H1 (cell line): ENCODE measurements around the gene ALLC. TPM values are rescaled to one million over a fixed set of nuclear protein-coding genes. Genes with fewer than 3 reads are reported as not detected.
A peak's percentile ranks its signal among the peaks of the same experiment; 100 is the strongest.

Source experiments
- CTCF ChIA-PET: fragments of 300-600 bp; sonication (Branson Sonifier 250); formaldehyde crosslinking; loops from one replicate; lab custom pipeline; 2021; ENCODE audit not compliant: partially characterized antibody; lab: Charles Lee
- POLR2A ChIA-PET: fragments of 300-600 bp; sonication (Branson Sonifier 250); formaldehyde crosslinking; loops from one replicate; lab custom pipeline; 2021; ENCODE audit warnings: inconsistent platforms; ENCODE audit not compliant: partially characterized antibody; lab: Charles Lee
- DNase-seq, 2 experiments: peaks; one replicate each; pipeline versions ENCODE4 v3.0.0 to v3.0.0-alpha.2; 2010 to 2022; ENCODE audit warnings: low spot score in 2 of 2, low read depth in 1 of 2, mixed read lengths in 1 of 2
- FAIRE-seq: peaks from 2 replicates; lab custom pipeline; 2011; peaks lifted over from hg19 to GRCh38; lab: Jason Lieb, UNC
- H2AFZ ChIP-seq: 2 replicates; pipeline ENCODE4 v1.8.1; 2012; ENCODE audit warnings: low read length, inconsistent platforms
- H2AK5ac ChIP-seq: 2 replicates; pipeline ENCODE4 v1.6.1; 2013; ENCODE audit warnings: low read depth, low read length
- H2BK120ac ChIP-seq: replicated peaks from 2 replicates; pipeline ENCODE3; 2013; ENCODE audit warnings: low read depth, low read length, inconsistent platforms
- H2BK12ac ChIP-seq: 2 replicates; pipeline ENCODE4 v1.6.1; 2013; ENCODE audit warnings: low read depth, low read length
- H2BK15ac ChIP-seq: 2 replicates; pipeline ENCODE4 v1.6.1; 2013; ENCODE audit warnings: low read length
- H2BK20ac ChIP-seq: 2 replicates; pipeline ENCODE4 v1.6.1; 2013; ENCODE audit warnings: low read length
- H2BK5ac ChIP-seq: 2 replicates; pipeline ENCODE4 v1.6.1; 2013; ENCODE audit warnings: low read depth, low read length
- H3K14ac ChIP-seq: 2 replicates; pipeline ENCODE4 v1.6.1; 2013; ENCODE audit warnings: inconsistent platforms; ENCODE audit not compliant: insufficient read length
- H3K18ac ChIP-seq: 2 replicates; pipeline ENCODE4 v1.6.1; 2013; ENCODE audit warnings: low read length; ENCODE audit errors: extremely low read depth
- H3K23ac ChIP-seq: 2 replicates; pipeline ENCODE4 v1.6.1; 2013; ENCODE audit warnings: inconsistent platforms; ENCODE audit not compliant: insufficient read length
- H3K23me2 ChIP-seq: 2 replicates; pipeline ENCODE4 v1.6.1; 2013; ENCODE audit warnings: low read depth, low read length
- H3K27ac ChIP-seq: 2 replicates; pipeline ENCODE4 v1.6.1; 2011; ENCODE audit warnings: low read depth, low read length, inconsistent platforms
- H3K27me3 ChIP-seq, 4 experiments: replicated peaks in 1 of 4; 1 replicate in 1 of 4; 2 replicates in 3 of 4; pipeline versions ENCODE4 v1.6.1 to v1.8.1; 2011 to 2013; ENCODE audit warnings: low read length in 3 of 4, mild to moderate bottlenecking in 3 of 4, inconsistent platforms in 2 of 4, mixed read lengths in 2 of 4, moderate library complexity in 1 of 4; ENCODE audit not compliant: control insufficient read depth in 3 of 4, insufficient read depth in 3 of 4; ENCODE audit errors: extremely low read depth in 1 of 4
- H3K36me3 ChIP-seq, 4 experiments: 2 replicates each; pipeline versions ENCODE4 v1.6.1 to v1.8.1; 2011 to 2013; ENCODE audit warnings: mild to moderate bottlenecking in 4 of 4, low read length in 3 of 4, moderate library complexity in 2 of 4, control low read depth in 1 of 4, inconsistent platforms in 1 of 4; ENCODE audit not compliant: insufficient read depth in 4 of 4, control insufficient read depth in 2 of 4
- H3K4ac ChIP-seq: replicated peaks from 2 replicates; pipeline ENCODE3; 2013; ENCODE audit warnings: low read length, low read depth, mixed read lengths, inconsistent platforms; ENCODE audit not compliant: insufficient read length
- H3K4me1 ChIP-seq, 4 experiments: replicated peaks in 1 of 4; 1 replicate in 1 of 4; 2 replicates in 3 of 4; pipeline versions ENCODE4 v1.6.1 to v1.8.1; 2011 to 2013; ENCODE audit warnings: low read length in 3 of 4, inconsistent platforms in 2 of 4, mixed read lengths in 1 of 4; ENCODE audit not compliant: insufficient read depth in 4 of 4, control insufficient read depth in 3 of 4
- H3K4me2 ChIP-seq, 2 experiments: 2 replicates each; pipeline versions ENCODE4 v1.6.1 to v1.8.1; 2011 to 2013; ENCODE audit warnings: low read depth in 2 of 2, low read length in 2 of 2, control low read depth in 1 of 2, inconsistent platforms in 1 of 2, mild to moderate bottlenecking in 1 of 2; ENCODE audit not compliant: insufficient read depth in 1 of 2
- H3K4me3 ChIP-seq, 4 experiments: fragments of 200-600, 300-600 bp in 1 of 4; sonication (generic), shearing (Covaris generic), sonication (Bioruptor Twin) in 1 of 4; 2 replicates each; pipeline versions ENCODE4 v1.5.1 to v1.8.1; 2011 to 2016; ENCODE audit warnings: low read length in 4 of 4, low read depth in 3 of 4, control low read depth in 2 of 4, inconsistent platforms in 2 of 4, mild to moderate bottlenecking in 2 of 4, mixed read lengths in 1 of 4, moderate library complexity in 1 of 4; ENCODE audit not compliant: insufficient read depth in 2 of 4; ENCODE audit errors: extremely low read depth in 1 of 4
- H3K56ac ChIP-seq: replicated peaks from 2 replicates; pipeline ENCODE3; 2013; ENCODE audit warnings: low read depth, mild to moderate bottlenecking, mixed read lengths, low read length, inconsistent platforms; ENCODE audit not compliant: insufficient read length
- H3K79me1 ChIP-seq: 2 replicates; pipeline ENCODE4 v1.6.1; 2013; ENCODE audit warnings: low read depth, low read length, control low read depth
- H3K79me2 ChIP-seq, 2 experiments: 2 replicates each; pipeline versions ENCODE4 v1.6.1 to v1.8.1; 2012 to 2013; ENCODE audit warnings: low read length in 2 of 2, mild to moderate bottlenecking in 2 of 2, inconsistent platforms in 1 of 2; ENCODE audit not compliant: insufficient read depth in 2 of 2, control insufficient read depth in 1 of 2
- H3K9ac ChIP-seq, 4 experiments: replicated peaks in 1 of 4; 1 replicate in 1 of 4; 2 replicates in 3 of 4; pipeline versions ENCODE4 v1.6.1 to v1.8.1; 2011 to 2013; ENCODE audit warnings: low read depth in 3 of 4, low read length in 3 of 4, control low read depth in 2 of 4, mild to moderate bottlenecking in 2 of 4, moderate library complexity in 2 of 4, inconsistent platforms in 1 of 4; ENCODE audit errors: extremely low read depth in 1 of 4
- H3K9me3 ChIP-seq, 2 experiments: 2 replicates each; pipeline versions ENCODE4 v1.6.1 to v1.8.1; 2012 to 2013; ENCODE audit warnings: mild to moderate bottlenecking in 2 of 2, moderate library complexity in 2 of 2, control low read depth in 1 of 2, inconsistent platforms in 1 of 2, low read depth in 1 of 2, low read length in 1 of 2, mixed read lengths in 1 of 2; ENCODE audit not compliant: insufficient read depth in 2 of 2
- H4K20me1 ChIP-seq, 2 experiments: replicated peaks in 1 of 2; 2 replicates each; pipeline versions ENCODE3 to v1.8.1; 2011 to 2013; ENCODE audit warnings: inconsistent platforms in 2 of 2, low read length in 2 of 2, mild to moderate bottlenecking in 1 of 2; ENCODE audit not compliant: insufficient read depth in 2 of 2, control insufficient read depth in 1 of 2
- H4K5ac ChIP-seq: 2 replicates; pipeline ENCODE4 v1.6.1; 2013; ENCODE audit warnings: low read length, low read depth, mixed read lengths, inconsistent platforms; ENCODE audit not compliant: insufficient read length
- H4K8ac ChIP-seq: 2 replicates; pipeline ENCODE4 v1.8.0; 2013; ENCODE audit warnings: mild to moderate bottlenecking, moderate library complexity, low read length, inconsistent platforms; ENCODE audit not compliant: insufficient read depth; ENCODE audit errors: extremely low read depth
- H4K91ac ChIP-seq: replicated peaks from 2 replicates; pipeline ENCODE3; 2013; ENCODE audit warnings: low read length, mixed read lengths, inconsistent platforms; ENCODE audit not compliant: insufficient read length
- CHD2 ChIP-seq: IDR thresholded peaks from 2 replicates; pipeline ENCODE4 v1.6.1; 2012; ENCODE audit warnings: low read length, improper control_type of control experiment
- E2F6 ChIP-seq: IDR thresholded peaks from 2 replicates; pipeline ENCODE4 v1.6.1; 2012; ENCODE audit warnings: inconsistent platforms
- EGR1 ChIP-seq: IDR thresholded peaks from 2 replicates; pipeline ENCODE4 v1.6.1; 2011; ENCODE audit warnings: low read depth, low read length, borderline replicate concordance
- FOSL1 ChIP-seq: IDR thresholded peaks from 2 replicates; pipeline ENCODE4 v1.6.1; 2011; ENCODE audit warnings: mild to moderate bottlenecking, low read depth, low read length, moderate library complexity; ENCODE audit not compliant: insufficient read depth
- KDM4A ChIP-seq: IDR thresholded peaks from one replicate; pipeline ENCODE4 v1.7.1; 2012; ENCODE audit warnings: low read depth, mild to moderate bottlenecking, moderate library complexity, low read length, inconsistent platforms; ENCODE audit not compliant: severe bottlenecking
- NRF1 ChIP-seq: IDR thresholded peaks from 2 replicates; pipeline ENCODE4 v1.6.1; 2011; ENCODE audit warnings: mild to moderate bottlenecking, low read depth, low read length, improper control_type of control experiment
- PHF8 ChIP-seq: fragments of 200-600 bp; sonication (generic); conservative IDR thresholded peaks from 2 replicates; pipeline ENCODE4 v1.7.1; 2012; ENCODE audit warnings: low read depth, mild to moderate bottlenecking, inconsistent platforms, low read length, moderate library complexity
- POLR2A ChIP-seq, 2 experiments: IDR thresholded peaks; 1 replicate in 1 of 2; 2 replicates in 1 of 2; pipeline ENCODE4 v1.6.1; 2011; ENCODE audit warnings: low read depth in 2 of 2, low read length in 2 of 2, mild to moderate bottlenecking in 2 of 2; ENCODE audit errors: control extremely low read depth in 1 of 2
- SIN3A ChIP-seq, 2 experiments: IDR thresholded peaks in 1 of 2; conservative IDR thresholded peaks in 1 of 2; 2 replicates each; pipeline ENCODE4 v1.6.1; 2011 to 2012; ENCODE audit warnings: low read length in 2 of 2, improper control_type of control experiment in 1 of 2, low read depth in 1 of 2, mild to moderate bottlenecking in 1 of 2
- SIX5 ChIP-seq: IDR thresholded peaks from 2 replicates; pipeline ENCODE4 v1.6.1; 2011; ENCODE audit warnings: mild to moderate bottlenecking, low read depth, low read length
- WGBS, 2 experiments: shearing (Covaris generic) in 1 of 2; methylation state at CpG; one replicate each; pipeline versions ENCODE4 v1.1.6 to v1.1.7; 2013 to 2015; ENCODE audit warnings: low lambda C conversion rate in 2 of 2, mixed read lengths in 2 of 2, inconsistent platforms in 1 of 2, low coverage in 1 of 2, missing lambda C conversion rate in 1 of 2; ENCODE audit not compliant: insufficient replicate concordance in 2 of 2, insufficient coverage in 1 of 2, insufficient read length in 1 of 2; ENCODE audit errors: extremely low coverage in 1 of 2, missing lambda C conversion rate in 1 of 2; 5-methylcytosine and 5-hydroxymethylcytosine counted together
- polyA plus RNA-seq, 7 experiments: library from polyadenylated mRNA; depleted of rRNA in 3 of 7; stranded (reverse) in 5 of 7; unstranded in 2 of 7; fragments of >200 nt in 5 of 7; fragments of 200-250 nt in 2 of 7; gene quantifications; 1 replicate in 5 of 7; 2 replicates in 1 of 7; 4 replicates in 1 of 7; pipeline versions ENCODE4 v1.2.1 to v1.2.3, GENCODE V29; 2011 to 2013; ENCODE audit warnings: missing spikeins in 2 of 7, mixed read lengths in 2 of 7
- total RNA-seq: library from RNA; stranded (reverse); fragmentation: NEBNext Ultra II Directional; extraction: Animal tissue kit (Norgen Biotek cat#: 25700); gene quantifications from 2 replicates; pipeline ENCODE4 v1.2.1, GENCODE V29; 2021

ALLC gene
- total and polyA plus RNA-seq, 2 of the 8 experiments (the other 6 are each of a cell fraction or from before 2014, with no cell fraction given), result not detected

DNA sequence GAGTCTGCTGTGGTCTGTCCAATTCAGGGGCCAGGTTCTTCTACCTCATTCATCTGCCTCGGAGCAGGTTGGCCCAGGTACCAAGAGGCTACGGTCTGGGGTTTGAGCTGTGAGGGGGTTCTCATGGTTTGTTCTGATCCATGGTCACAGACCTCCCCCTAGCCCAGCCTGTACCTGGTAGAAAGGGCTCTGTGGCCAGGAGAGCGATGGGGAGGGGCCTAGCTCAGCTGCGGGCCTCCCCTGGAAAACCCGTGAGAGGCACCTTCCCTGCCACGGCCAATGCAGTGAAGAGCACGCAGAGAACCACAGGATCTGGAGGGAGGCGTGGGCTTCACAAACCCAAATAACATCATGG, 19.6 kb upstream of the ALLC start:
- no peaks in the 10 kb centered on the region for H3K79me2 ChIP-seq
- FAIRE-seq, result no peak
- no peaks in the 10 kb centered on the region; a peak in 1 of 7 replicates for H3K4me1 ChIP-seq

More for the DNA sequence above, 19.6 kb upstream of the ALLC start:
- no peak overlapping the region for H4K5ac ChIP-seq
- 95% methylated on average over 8 of the region's 8 CpGs; no CpG with 5 or more reads in 1 of the 2 experiments for WGBS, 2 experiments
- H2AFZ ChIP-seq, result no peak overlapping the region
- no peak overlapping the region for H2AK5ac ChIP-seq
- H3K14ac ChIP-seq, result no peak overlapping the region
- H3K23me2 ChIP-seq, result no peaks in the 10 kb centered on the region
- no peaks in the 10 kb centered on the region; a peak in 1 of 7 replicates for H3K27me3 ChIP-seq
- H3K4me3 ChIP-seq, result no peak overlapping the region
- no peak overlapping the region for H3K9ac ChIP-seq
- no peak overlapping the region for H4K91ac ChIP-seq
- no peak overlapping the region for H3K23ac ChIP-seq
- no peaks in the 10 kb centered on the region for H3K79me1 ChIP-seq
- H2BK12ac ChIP-seq, result no peak overlapping the region
- no peak overlapping the region for H3K27ac ChIP-seq
- H2BK5ac ChIP-seq, result no peak overlapping the region
- no peak overlapping the region for H2BK15ac ChIP-seq
- H3K36me3 ChIP-seq, result no peaks in the 10 kb centered on the region
- no peak overlapping the region for H3K4me2 ChIP-seq
- H4K20me1 ChIP-seq, result no peaks in the 10 kb centered on the region
- no peak overlapping the region for H3K56ac ChIP-seq
- 0 out of 2 replicates have a peak overlapping the region, but pooled peaks have one; percentile 14 for H4K8ac ChIP-seq
- no peak overlapping the region for H2BK20ac ChIP-seq
- no peak overlapping the region for H2BK120ac ChIP-seq
- H3K9me3 ChIP-seq, result no peaks in the 10 kb centered on the region
- H3K4ac ChIP-seq, result no peak overlapping the region
- DNase-seq, result no peak
- H3K18ac ChIP-seq, result no peak overlapping the region
- POLR2A ChIA-PET, result interaction anchor here (2.2 kb wide), 1 partner anchor 13 kb away, joined by 9 read pairs; no protein-coding TSS in a partner anchor
- CTCF ChIA-PET, result interaction anchor here (1.8 to 2.4 kb wide), 2 partner anchors 9 to 12 kb away, joined by 10 to 13 read pairs; no protein-coding TSS in a partner anchor
- TF ChIP-seq KDM4A, result no peak
- TF ChIP-seq SIX5, result no peak
- TF ChIP-seq NRF1, result no peak
- TF ChIP-seq EGR1, result no peak
- no peak for TF ChIP-seq SIN3A (conservative IDR thresholded peaks at IDR 0.05 in 1 of 2, IDR thresholded peaks at IDR 0.05 in 1 of 2; ENCODE audit: low read depth in 1 of 2, low read length in 2 of 2)
- TF ChIP-seq E2F6, result no peak
- no peak for TF ChIP-seq POLR2A (IDR thresholded peaks at IDR 0.05; ENCODE audit: control extremely low read depth in 1 of 2, low read depth in 2 of 2, low read length in 2 of 2)
- no peak for TF ChIP-seq FOSL1
- TF ChIP-seq PHF8, result no peak
- TF ChIP-seq CHD2, result no peak
